Measurements from ENCODE around the gene LAIR2.

DNA sequence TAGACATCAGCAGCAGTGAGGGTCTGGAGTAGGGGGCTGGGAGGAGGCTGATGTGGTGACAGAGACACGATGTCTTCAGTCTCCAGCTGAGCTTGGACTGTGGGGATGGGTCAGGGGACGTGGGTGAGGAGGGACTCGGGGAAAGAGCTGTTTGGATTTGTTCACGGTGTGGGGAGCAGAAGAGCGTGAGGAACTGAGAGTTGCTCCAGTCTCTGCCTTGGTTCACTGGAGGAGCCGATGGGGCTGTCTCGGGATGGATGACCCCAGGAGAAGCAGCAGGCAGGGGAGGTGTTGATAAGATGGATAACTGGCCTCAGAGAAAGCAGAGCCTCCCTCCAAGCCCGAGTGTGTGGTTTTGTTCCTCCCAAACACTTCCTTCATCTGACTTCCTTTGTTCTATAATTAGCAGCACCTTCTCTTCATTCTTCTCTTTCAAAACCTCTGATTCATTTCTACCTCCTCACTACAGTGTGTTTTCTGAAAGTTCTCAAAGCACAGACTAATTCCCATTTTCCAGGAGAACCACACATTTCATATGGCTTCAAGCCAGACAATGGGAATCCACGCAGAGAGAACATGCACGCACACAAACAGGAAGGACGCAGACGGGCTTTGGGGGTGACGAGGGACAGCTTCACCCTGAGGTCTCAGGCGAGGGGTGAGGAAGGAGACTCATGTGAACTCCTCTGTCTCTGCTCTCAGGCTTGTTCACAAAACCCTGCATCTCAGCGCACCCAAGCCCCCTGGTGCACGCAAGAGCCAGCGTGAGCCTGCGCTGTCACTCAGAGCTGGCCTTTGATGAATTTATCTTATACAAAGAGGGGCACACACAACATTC is 18.6 kb downstream of the LAIR2 start:
- TF ChIP-seq EZH2phosphoT487 (IDR thresholded peaks at IDR 0.05; ENCODE audit: unreplicated experiment) = no peak
- TF ChIP-seq, protein P1, sequence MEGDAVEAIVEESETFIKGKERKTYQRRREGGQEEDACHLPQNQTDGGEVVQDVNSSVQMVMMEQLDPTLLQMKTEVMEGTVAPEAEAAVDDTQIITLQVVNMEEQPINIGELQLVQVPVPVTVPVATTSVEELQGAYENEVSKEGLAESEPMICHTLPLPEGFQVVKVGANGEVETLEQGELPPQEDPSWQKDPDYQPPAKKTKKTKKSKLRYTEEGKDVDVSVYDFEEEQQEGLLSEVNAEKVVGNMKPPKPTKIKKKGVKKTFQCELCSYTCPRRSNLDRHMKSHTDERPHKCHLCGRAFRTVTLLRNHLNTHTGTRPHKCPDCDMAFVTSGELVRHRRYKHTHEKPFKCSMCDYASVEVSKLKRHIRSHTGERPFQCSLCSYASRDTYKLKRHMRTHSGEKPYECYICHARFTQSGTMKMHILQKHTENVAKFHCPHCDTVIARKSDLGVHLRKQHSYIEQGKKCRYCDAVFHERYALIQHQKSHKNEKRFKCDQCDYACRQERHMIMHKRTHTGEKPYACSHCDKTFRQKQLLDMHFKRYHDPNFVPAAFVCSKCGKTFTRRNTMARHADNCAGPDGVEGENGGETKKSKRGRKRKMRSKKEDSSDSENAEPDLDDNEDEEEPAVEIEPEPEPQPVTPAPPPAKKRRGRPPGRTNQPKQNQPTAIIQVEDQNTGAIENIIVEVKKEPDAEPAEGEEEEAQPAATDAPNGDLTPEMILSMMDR (conservative IDR thresholded peaks at IDR 0.05; ENCODE audit: low read depth in 2 of 2) = no peak
- no peak for TF ChIP-seq POLR2AphosphoS5 (IDR thresholded peaks at IDR 0.05; ENCODE audit: low read depth)
